ENCODE data around the gene ETS1.

- TF ChIP-seq, protein P1, sequence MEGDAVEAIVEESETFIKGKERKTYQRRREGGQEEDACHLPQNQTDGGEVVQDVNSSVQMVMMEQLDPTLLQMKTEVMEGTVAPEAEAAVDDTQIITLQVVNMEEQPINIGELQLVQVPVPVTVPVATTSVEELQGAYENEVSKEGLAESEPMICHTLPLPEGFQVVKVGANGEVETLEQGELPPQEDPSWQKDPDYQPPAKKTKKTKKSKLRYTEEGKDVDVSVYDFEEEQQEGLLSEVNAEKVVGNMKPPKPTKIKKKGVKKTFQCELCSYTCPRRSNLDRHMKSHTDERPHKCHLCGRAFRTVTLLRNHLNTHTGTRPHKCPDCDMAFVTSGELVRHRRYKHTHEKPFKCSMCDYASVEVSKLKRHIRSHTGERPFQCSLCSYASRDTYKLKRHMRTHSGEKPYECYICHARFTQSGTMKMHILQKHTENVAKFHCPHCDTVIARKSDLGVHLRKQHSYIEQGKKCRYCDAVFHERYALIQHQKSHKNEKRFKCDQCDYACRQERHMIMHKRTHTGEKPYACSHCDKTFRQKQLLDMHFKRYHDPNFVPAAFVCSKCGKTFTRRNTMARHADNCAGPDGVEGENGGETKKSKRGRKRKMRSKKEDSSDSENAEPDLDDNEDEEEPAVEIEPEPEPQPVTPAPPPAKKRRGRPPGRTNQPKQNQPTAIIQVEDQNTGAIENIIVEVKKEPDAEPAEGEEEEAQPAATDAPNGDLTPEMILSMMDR (IDR thresholded peaks at IDR 0.05; ENCODE audit: low read depth, low read length) = no peak
- no peak for TF ChIP-seq POLR2A (IDR thresholded peaks at IDR 0.05; ENCODE audit: extremely low read depth, insufficient read length)
- TF ChIP-seq, protein P2, sequence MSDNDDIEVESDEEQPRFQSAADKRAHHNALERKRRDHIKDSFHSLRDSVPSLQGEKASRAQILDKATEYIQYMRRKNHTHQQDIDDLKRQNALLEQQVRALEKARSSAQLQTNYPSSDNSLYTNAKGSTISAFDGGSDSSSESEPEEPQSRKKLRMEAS (IDR thresholded peaks at IDR 0.05; ENCODE audit: low read depth, low read length) = no peak
These were observed 97.3 kb downstream of the ETS1 start for GRCh38 chr11:128490092-128490491.
